SKM-1 (cell line): ENCODE results near the gene SLAMF9.

Source experiments
- DNase-seq: peaks from one replicate; lab custom pipeline; 2025; ENCODE audit not compliant: unreplicated experiment; lab: John Stamatoyannopoulos, UW

Gene SLAMF9

GRCh38 chr1:159934136-159935039, 19.6 kb downstream of the SLAMF9 start:
- no peak for DNase-seq

- DNase-seq: no peak
Measured at GRCh38 chr1:159933347-159933746, 20.7 kb downstream of the SLAMF9 start.

GRCh38 chr1:159932296-159933285, 21.4 kb downstream of the SLAMF9 start:
- DNase-seq: no peak

GRCh38 chr1:159931795-159932173, 22.3 kb downstream of the SLAMF9 start:
- DNase-seq: no peak

GRCh38 chr1:159931101-159931794, 22.8 kb downstream of the SLAMF9 start:
- DNase-seq: no peak

- no peak for DNase-seq
Measured at GRCh38 chr1:159930634-159931033, 23.4 kb downstream of the SLAMF9 start.

GRCh38 chr1:159930216-159930615, 23.8 kb downstream of the SLAMF9 start:
- DNase-seq: no peak

GRCh38 chr1:159929155-159930051, 24.6 kb downstream of the SLAMF9 start:
- DNase-seq: no peak

- no peak for DNase-seq
Measured at GRCh38 chr1:159928491-159929050, 25.5 kb downstream of the SLAMF9 start.

GRCh38 chr1:159927849-159928431, 26.1 kb downstream of the SLAMF9 start:
- no peak for DNase-seq

- DNase-seq: no peak
Measured at GRCh38 chr1:159927211-159927848, 26.7 kb downstream of the SLAMF9 start.

GRCh38 chr1:159925719-159926078, 28.3 kb downstream of the SLAMF9 start:
- no peak for DNase-seq

GRCh38 chr1:159924791-159925718, 29.0 kb downstream of the SLAMF9 start, which contains the start of gene TAGLN2:
Gene TAGLN2 (minus strand): TSS chr1:159925507. CDS start chr1:159920509, 4,998 bp downstream.
- DNase-seq: peak; percentile 98

GRCh38 chr1:159924025-159924790, 29.8 kb downstream of the SLAMF9 start:
- no peak for DNase-seq

- peak; percentile 81 for DNase-seq
Measured at GRCh38 chr1:159923203-159924024, 30.6 kb downstream of the SLAMF9 start.
